Suprapubic skin (tissue), 4 donors: ENCODE data around the gene HPCAL1. TPM values are rescaled to one million over a fixed set of nuclear protein-coding genes. Genes with fewer than 3 reads are reported as not detected.
"Not testable (repeated sequence)": the region's sequence is repeated elsewhere in the genome, so short reads cannot be mapped to it uniquely, and the experiment has no call there.

ENCODE experiments used
- DNase-seq, 2 donors: peaks; one replicate each; pipeline ENCODE4 v3.0.0-alpha.2; 2019; ENCODE audit warnings: low spot score in 2 of 2
- H3K27ac ChIP-seq: fragments of 200-600 bp; sonication (generic); one replicate; pipeline ENCODE4 v1.5.1; 2019
- H3K27me3 ChIP-seq: fragments of 200-600 bp; sonication (generic); one replicate; pipeline ENCODE4 v1.5.1; 2019
- H3K36me3 ChIP-seq: fragments of 200-600 bp; sonication (generic); one replicate; pipeline ENCODE4 v1.5.1; 2019
- H3K4me1 ChIP-seq: fragments of 200-600 bp; sonication (generic); one replicate; pipeline ENCODE4 v1.5.1; 2019
- H3K4me3 ChIP-seq: fragments of 200-600 bp; sonication (generic); one replicate; pipeline ENCODE4 v1.5.1; 2019; ENCODE audit warnings: mild to moderate bottlenecking
- H3K9me3 ChIP-seq: fragments of 200-600 bp; sonication (generic); one replicate; pipeline ENCODE4 v1.5.1; 2019
- EP300 ChIP-seq: sonication (generic); formaldehyde crosslinking; IDR thresholded peaks from one replicate; pipeline ENCODE4 v1.6.1; 2017; ENCODE audit warnings: antibody characterized with exemption
- POLR2A ChIP-seq, 2 donors: fragments of 450-650 bp; IDR thresholded peaks; one replicate each; pipeline ENCODE4 v1.6.1; 2017; ENCODE audit warnings: antibody characterized with exemption in 2 of 2, mild to moderate bottlenecking in 2 of 2, moderate library complexity in 2 of 2
- POLR2AphosphoS5 ChIP-seq, 3 donors: sonication (generic); formaldehyde crosslinking; IDR thresholded peaks; one replicate each; pipeline ENCODE4 v1.6.1; 2017; ENCODE audit warnings: antibody characterized with exemption in 3 of 3
- WGBS: methylation state at CpG from one replicate; pipeline ENCODE4 v1.1.5; 2018; 5-methylcytosine and 5-hydroxymethylcytosine counted together
- total RNA-seq, 4 donors: library from RNA; depleted of rRNA; stranded (reverse); fragments of >200 nt; gene quantifications; one replicate each; pipeline ENCODE4 v1.1.0, GENCODE V29; 2016
- TF ChIP-seq, protein P1 (sequence below), 2 donors: fragments of 200-600 bp in 1 of 2; fragments of 450-650 bp in 1 of 2; sonication (generic) in 1 of 2; IDR thresholded peaks; one replicate each; pipeline ENCODE4 v1.5.1; 2016 to 2019; ENCODE audit warnings: antibody characterized with exemption in 2 of 2, mild to moderate bottlenecking in 1 of 2, moderate library complexity in 1 of 2

HPCAL1 gene
- total RNA-seq, 4 donors from 2014 or later = 27.7 to 40.7 (median 35.3) TPM

DNA sequence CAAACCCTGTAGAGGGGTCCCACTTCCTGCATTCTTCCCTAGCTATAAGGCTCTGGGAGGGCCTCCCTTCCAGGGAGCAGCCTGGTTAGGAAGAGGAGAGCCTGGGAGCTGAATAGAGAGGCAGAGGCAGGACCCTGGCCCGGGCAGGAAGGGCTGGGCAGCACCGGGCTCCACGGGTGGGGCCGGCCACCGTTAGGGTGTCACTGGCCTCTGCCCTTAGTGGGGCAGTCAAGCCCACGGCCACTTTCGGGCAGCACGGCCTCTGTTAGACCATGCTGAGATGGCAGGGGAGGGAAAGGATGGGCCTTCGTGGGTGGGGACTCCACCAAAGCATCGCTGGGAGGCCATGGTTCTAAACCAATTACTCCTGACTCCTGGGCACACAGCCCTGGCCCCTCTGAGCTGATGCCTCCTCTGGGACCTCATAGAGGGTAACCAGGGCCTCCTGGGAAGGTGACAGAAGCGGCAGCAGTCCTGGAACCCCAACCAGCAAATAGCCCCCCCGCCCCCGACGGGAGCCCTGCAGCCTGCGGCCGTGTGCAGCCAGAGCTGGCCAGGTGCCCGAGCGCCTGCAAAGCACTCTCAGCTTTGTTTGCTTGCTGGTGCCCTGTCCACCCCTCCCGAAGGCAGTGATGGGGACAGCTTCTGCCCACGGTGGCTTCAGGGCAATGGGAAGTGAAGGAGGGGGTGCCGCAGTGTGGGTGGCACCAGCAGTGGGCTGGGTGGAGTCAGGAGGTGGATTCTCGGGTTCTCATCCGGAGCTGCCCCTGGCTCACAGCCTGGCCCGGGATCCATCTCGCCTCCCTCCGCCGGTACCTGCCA, 16.3 kb upstream of the HPCAL1 start:
- peaks cover 19% of the 10 kb centered on the region for H3K4me1 ChIP-seq
- H3K4me3 ChIP-seq = no peak overlapping the region
- no peaks in the 10 kb centered on the region for H3K36me3 ChIP-seq
- no peaks in the 10 kb centered on the region for H3K9me3 ChIP-seq
- no peaks in the 10 kb centered on the region for H3K27me3 ChIP-seq
- WGBS = 49% methylated on average over 7 of the region's 27 CpGs
- no peak for DNase-seq
- H3K27ac ChIP-seq = no peak overlapping the region
- no peak for TF ChIP-seq EP300
- TF ChIP-seq POLR2AphosphoS5 (IDR thresholded peaks at IDR 0.05) = no peak
- TF ChIP-seq, protein P1, sequence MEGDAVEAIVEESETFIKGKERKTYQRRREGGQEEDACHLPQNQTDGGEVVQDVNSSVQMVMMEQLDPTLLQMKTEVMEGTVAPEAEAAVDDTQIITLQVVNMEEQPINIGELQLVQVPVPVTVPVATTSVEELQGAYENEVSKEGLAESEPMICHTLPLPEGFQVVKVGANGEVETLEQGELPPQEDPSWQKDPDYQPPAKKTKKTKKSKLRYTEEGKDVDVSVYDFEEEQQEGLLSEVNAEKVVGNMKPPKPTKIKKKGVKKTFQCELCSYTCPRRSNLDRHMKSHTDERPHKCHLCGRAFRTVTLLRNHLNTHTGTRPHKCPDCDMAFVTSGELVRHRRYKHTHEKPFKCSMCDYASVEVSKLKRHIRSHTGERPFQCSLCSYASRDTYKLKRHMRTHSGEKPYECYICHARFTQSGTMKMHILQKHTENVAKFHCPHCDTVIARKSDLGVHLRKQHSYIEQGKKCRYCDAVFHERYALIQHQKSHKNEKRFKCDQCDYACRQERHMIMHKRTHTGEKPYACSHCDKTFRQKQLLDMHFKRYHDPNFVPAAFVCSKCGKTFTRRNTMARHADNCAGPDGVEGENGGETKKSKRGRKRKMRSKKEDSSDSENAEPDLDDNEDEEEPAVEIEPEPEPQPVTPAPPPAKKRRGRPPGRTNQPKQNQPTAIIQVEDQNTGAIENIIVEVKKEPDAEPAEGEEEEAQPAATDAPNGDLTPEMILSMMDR (IDR thresholded peaks at IDR 0.05) = no peak
- TF ChIP-seq POLR2A (IDR thresholded peaks at IDR 0.05) = no peak

DNA sequence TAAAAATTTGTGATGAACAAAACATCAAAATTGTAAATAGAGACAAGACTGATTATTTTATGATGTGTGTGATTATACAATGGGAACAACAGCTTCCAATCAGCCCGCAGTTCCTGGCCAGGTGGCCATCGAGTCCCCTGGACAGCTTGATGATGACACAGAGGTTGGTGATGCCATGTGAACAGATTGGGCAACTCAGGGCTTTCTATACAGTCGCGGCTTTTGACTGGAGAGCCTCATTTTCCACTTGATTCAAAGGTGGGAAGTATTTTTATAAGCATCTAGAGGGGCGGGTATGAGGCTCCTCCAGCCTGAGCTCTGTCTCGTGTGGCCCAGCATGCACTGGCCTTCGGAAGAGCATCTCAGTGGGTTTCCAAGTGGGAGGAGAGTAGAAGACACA, 14.9 kb upstream of the HPCAL1 start:
- no peaks in the 10 kb centered on the region for H3K9me3 ChIP-seq
- no peak for DNase-seq
- TF ChIP-seq EP300 (no peak), POLR2A (IDR thresholded peaks at IDR 0.05) (no peak), POLR2AphosphoS5 (IDR thresholded peaks at IDR 0.05) (no peak)
- TF ChIP-seq, protein P1 (IDR thresholded peaks at IDR 0.05) = no peak
- WGBS = 90% methylated on average over 7 of the region's 7 CpGs
- no peak overlapping the region for H3K4me3 ChIP-seq
- H3K27ac ChIP-seq = no peak overlapping the region
- no peaks in the 10 kb centered on the region for H3K27me3 ChIP-seq
- H3K36me3 ChIP-seq = no peaks in the 10 kb centered on the region
- H3K4me1 ChIP-seq = peaks cover 19% of the 10 kb centered on the region

DNA sequence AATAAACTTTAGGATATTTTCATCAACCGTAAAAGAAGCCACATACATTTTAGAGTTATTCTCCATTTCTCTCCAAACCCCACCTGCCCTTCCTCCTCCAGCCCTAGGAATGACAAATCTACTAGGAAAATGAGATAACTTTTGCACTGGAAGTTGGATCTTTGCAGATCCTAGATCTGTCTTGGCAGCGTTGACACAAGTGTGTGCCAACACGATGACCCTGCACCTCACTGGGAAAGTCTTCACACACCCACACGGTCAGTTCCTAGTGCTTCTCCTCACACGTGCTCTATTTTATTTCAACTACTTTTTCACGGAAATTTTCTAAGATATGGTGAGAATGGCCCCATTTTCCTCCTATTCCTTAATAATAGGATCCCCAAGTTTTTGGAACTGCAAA, 14.1 kb upstream of the HPCAL1 start:
- no peaks in the 10 kb centered on the region for H3K36me3 ChIP-seq
- TF ChIP-seq EP300 = no peak
- TF ChIP-seq, protein P1 (IDR thresholded peaks at IDR 0.05) = no peak
- no peak for TF ChIP-seq POLR2A (IDR thresholded peaks at IDR 0.05)
- no peak for TF ChIP-seq POLR2AphosphoS5 (IDR thresholded peaks at IDR 0.05)
- WGBS = 89% methylated on average over 6 of the region's 6 CpGs
- DNase-seq = no peak
- H3K27me3 ChIP-seq = no peaks in the 10 kb centered on the region
- peaks cover 19% of the 10 kb centered on the region for H3K4me1 ChIP-seq
- no peak overlapping the region for H3K27ac ChIP-seq
- H3K4me3 ChIP-seq = no peak overlapping the region
- H3K9me3 ChIP-seq = no peaks in the 10 kb centered on the region

DNA sequence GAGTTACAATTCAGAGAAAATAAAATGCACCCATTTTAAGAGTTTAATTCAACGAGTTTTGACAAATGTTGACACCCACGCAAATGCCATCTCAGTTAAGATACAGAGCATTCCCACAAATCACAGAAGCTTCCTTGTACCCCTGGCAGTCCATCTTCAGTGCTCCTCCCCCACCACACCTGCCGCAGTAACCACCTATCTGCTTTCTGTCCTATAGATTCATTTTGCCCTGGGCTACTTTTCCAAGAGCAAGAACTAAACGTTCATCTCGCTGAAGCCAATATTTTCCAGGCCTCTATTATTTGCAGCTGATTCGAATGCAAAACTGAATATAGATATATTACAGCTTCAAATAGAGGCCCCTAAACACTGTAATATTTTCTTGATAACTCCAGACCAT, 13.4 kb upstream of the HPCAL1 start:
- no peak overlapping the region for H3K27ac ChIP-seq
- WGBS = 77% methylated on average over 6 of the region's 6 CpGs

DNA sequence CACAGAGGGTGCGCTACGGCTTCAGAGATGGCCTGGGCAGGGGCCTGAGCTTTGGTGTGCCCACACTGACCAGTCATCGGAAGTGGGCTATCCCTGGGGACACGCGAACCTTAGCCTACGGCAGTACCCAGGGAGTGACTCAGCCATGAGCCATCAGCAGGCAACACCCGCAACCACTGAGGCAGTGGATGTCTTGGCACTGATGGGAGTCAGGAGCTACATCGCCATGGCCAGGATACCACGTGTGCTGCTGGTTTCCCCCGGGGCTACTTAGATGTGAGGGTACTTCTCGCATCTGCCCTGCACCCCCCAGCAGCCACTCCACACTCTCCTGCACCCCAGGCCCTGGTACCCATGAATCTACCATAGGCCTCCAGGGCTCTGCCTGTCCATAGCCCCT, 12.8 kb upstream of the HPCAL1 start:
- Histone ChIP-seq H3K27ac (no peak overlapping the region), H3K4me3 (no peak overlapping the region), H3K36me3 (no peaks in the 10 kb centered on the region), H3K27me3 (no peaks in the 10 kb centered on the region), H3K4me1 (peaks cover 16% of the 10 kb centered on the region), H3K9me3 (peaks cover 4% of the 10 kb centered on the region)
- DNase-seq = no peak
- 83% methylated on average over 6 of the region's 11 CpGs for WGBS
- no peak for TF ChIP-seq EP300
- no peak for TF ChIP-seq POLR2A (IDR thresholded peaks at IDR 0.05)
- TF ChIP-seq, protein P1 (IDR thresholded peaks at IDR 0.05) = no peak
- TF ChIP-seq POLR2AphosphoS5 (IDR thresholded peaks at IDR 0.05) = no peak

More for the DNA sequence above, 13.4 kb upstream of the HPCAL1 start:
- H3K27me3 ChIP-seq = no peaks in the 10 kb centered on the region
- H3K4me1 ChIP-seq = peaks cover 19% of the 10 kb centered on the region
- no peak for DNase-seq
- peaks cover 4% of the 10 kb centered on the region for H3K9me3 ChIP-seq
- TF ChIP-seq, protein P1 (IDR thresholded peaks at IDR 0.05) = no peak
- TF ChIP-seq POLR2A (IDR thresholded peaks at IDR 0.05) (no peak), EP300 (no peak), POLR2AphosphoS5 (IDR thresholded peaks at IDR 0.05) (no peak)
- H3K4me3 ChIP-seq = no peak overlapping the region
- no peaks in the 10 kb centered on the region for H3K36me3 ChIP-seq

DNA sequence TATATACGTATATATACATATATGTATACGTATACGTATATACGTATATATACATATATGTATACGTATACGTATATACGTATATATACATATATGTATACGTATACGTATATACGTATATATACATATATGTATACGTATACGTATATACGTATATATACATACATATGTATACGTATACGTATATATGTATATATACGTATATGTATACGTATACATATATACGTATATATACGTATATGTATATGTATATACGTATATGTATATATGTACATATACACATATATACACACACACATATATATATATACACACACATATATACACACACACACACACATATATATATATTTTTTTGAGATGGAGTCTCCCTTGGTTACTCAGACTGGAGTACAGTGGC, 11.3 kb upstream of the HPCAL1 start:
- WGBS = 84% methylated on average over 20 of the region's 20 CpGs
- DNase-seq, H3K4me1 ChIP-seq, H3K27me3 ChIP-seq, H3K4me3 ChIP-seq, H3K36me3 ChIP-seq, H3K9me3 ChIP-seq, H3K27ac ChIP-seq: not testable (repeated sequence)
